ENCODE results near the gene ATF7.

Gene ATF7

GRCh38 chr12:53596920-53597363 is 29.2 kb downstream of the ATF7 start:
- no peak for DNase-seq (ENCODE audit: low read depth in 2 of 2)

DNA sequence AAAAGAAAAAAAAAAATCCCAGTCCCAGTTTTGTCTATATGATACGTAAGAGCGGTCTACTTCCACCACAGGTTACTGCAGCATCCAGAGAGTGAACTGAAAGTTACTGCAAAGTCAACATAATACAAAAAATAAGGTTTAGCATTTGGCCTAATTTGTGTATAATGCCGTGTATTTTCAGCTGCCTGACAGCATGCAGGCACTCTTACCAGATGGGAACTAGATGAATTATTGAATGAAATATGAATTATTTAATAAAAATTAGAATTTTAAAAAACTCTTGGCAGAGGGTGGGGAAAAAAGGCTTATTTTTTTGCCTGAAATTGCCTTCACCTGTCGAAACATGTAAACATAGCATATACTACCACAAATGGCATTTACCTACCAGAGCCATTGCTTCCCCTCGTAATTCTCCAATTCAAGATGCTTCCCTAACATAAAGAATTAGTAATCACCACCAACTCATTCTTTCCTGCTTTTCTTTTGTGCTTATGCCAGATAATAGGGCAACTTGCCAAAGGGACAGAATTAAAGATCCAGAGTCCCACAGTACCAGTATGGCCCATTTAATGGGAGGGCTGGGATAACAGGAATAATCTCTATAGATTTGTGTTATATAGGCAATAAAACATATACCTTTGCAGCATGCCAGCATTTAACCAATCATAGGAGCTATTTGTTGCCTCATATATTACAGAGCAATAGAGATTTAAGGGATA is 31.1 kb downstream of the ATF7 start:
- no peak for DNase-seq (ENCODE audit: low read depth in 2 of 2)

- no peak for DNase-seq (ENCODE audit: low read depth in 2 of 2)
These were observed 32.5 kb downstream of the ATF7 start for GRCh38 chr12:53593707-53594106.

- DNase-seq (ENCODE audit: low read depth in 2 of 2) = no peak
These were observed 33.2 kb downstream of the ATF7 start for GRCh38 chr12:53593031-53593430.

DNA sequence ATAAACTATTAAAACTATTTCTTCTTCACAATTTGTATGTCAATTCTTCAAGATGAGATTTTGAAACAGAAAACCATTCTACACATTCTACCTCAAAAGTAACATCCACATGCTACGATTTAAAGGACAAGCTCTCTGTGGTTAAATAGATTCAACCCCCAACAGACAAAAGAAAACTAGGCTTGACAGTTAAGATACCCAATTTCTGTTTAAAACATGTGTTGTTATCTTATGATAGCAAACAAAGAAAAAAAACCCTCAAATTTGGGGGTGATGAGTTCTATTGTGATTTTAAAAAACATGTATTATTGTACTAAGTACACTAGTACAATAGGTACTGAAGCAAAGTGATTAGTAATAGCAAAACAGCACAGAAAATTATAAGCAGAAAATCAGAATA is 33.8 kb downstream of the ATF7 start:
- no peak for DNase-seq (ENCODE audit: low read depth in 2 of 2)

GRCh38 chr12:53591301-53592206 is 34.6 kb downstream of the ATF7 start:
- no peak for DNase-seq (ENCODE audit: low read depth in 2 of 2)

- DNase-seq (ENCODE audit: low read depth in 2 of 2) = no peak
These were observed 35.5 kb downstream of the ATF7 start for GRCh38 chr12:53590652-53591051.

GRCh38 chr12:53589915-53590314 is 36.3 kb downstream of the ATF7 start:
- no peak for DNase-seq (ENCODE audit: low read depth in 2 of 2)

DNA sequence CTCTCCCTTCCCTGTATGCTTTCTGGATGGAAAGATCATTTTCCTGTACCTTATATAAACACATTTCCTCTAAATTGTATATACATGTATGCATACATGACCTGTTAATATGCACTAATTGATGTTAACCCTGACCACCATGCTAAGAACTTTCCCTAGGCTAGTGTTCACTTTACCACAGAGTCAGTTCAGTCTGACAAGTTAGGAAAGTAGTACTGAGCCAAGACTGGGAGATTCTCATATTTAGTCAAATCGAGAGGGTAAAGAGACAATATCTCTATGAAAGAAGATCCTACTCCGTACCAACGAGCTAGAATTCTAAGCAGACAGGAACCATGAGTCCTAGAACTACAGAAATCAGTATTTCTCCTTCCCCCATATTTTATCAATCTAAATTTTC is 36.8 kb downstream of the ATF7 start:
- no peak for DNase-seq (ENCODE audit: low read depth in 2 of 2)

DNA sequence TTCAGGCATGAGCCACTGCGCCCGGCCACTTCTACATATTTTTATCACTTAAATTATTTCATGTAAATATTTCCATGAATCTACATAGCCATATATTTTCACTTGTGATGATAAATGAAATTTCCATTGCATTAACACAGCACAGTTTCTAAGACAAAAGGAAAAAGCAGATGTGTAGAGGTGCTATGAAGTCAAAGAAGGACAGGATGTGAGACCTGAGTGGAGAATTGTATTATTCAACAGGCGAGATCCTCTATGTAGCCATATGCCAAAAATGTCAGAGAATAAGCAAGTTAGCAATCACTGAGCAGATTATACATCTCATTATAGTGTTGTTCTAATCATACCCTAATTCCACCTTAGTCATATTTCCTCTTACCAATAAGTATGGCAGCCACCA is 38.1 kb downstream of the ATF7 start:
- DNase-seq (ENCODE audit: low read depth in 2 of 2) = no peak

DNA sequence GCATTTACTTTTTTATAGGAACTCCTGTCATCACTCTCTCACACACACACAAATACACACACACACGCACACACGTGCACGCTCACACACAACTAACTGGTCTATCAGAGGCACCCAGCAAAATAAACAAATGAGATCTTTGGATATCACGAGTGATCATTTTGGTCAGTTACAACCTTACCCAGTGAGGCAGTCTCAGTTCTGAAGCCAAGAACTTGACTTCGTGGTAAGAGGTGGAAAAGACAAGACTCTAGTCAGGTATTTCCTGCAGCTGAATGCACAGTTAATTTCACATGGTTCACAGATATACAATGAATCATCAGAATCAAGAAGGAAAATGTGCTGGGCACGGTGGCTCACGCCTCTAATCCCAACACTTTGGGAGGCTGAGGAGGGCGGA is 39.4 kb downstream of the ATF7 start:
- no peak for DNase-seq (ENCODE audit: low read depth in 2 of 2)

GRCh38 chr12:53585448-53586125 is 40.6 kb downstream of the ATF7 start:
- no peak for DNase-seq (ENCODE audit: low read depth in 2 of 2)

DNA sequence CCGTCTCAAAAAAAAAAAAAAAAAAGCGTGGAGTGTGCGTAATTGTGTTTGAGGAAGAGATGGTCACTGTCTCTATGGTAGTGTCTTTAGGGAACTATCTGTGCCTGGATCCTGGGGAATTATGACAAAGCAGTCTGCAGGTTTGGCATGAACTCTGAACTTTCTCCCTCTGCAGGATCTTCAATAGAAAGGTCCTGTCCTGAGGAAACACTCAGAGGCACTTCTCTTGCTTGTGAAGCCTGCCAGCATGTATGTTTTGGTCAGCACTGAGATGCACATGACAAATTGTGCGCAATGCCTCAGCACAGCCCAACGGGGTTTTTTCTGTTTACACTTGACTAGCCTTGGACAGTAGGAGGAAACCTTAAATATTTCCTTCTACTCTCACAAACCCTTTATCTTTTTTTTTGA is 46.6 kb downstream of the ATF7 start:
- no peak for DNase-seq (ENCODE audit: low read depth in 2 of 2)

- DNase-seq (ENCODE audit: low read depth in 2 of 2) = no peak
These were observed 47.4 kb downstream of the ATF7 start for GRCh38 chr12:53578783-53579182.

- DNase-seq (ENCODE audit: low read depth in 2 of 2) = no peak
These were observed 48.2 kb downstream of the ATF7 start for GRCh38 chr12:53577941-53578352.

- DNase-seq (ENCODE audit: low read depth in 2 of 2) = no peak
These were observed 50.5 kb downstream of the ATF7 start for GRCh38 chr12:53575502-53576249.

GRCh38 chr12:53572134-53572758 is 53.9 kb downstream of the ATF7 start:
- no peak for DNase-seq (ENCODE audit: low read depth in 2 of 2)

DNA sequence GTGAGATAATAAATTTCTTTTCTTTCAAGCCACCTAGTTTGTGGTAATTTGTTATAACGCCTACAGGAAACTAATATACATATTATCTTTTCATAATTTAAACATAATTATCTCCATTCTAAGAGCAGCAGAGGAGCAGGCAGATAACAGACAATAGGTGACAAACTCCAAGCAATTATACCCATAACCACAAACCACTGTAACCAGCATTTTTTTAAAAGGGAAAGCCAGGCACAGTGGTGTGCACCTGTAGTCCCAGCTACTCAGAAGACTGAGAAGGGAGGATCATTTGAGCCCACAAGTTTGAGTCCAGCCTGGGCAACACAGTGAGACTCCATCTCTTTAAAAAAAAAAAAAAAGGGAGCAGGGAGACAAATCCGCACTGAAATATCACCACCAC is 54.9 kb downstream of the ATF7 start:
- DNase-seq (ENCODE audit: low read depth in 2 of 2) = no peak

DNA sequence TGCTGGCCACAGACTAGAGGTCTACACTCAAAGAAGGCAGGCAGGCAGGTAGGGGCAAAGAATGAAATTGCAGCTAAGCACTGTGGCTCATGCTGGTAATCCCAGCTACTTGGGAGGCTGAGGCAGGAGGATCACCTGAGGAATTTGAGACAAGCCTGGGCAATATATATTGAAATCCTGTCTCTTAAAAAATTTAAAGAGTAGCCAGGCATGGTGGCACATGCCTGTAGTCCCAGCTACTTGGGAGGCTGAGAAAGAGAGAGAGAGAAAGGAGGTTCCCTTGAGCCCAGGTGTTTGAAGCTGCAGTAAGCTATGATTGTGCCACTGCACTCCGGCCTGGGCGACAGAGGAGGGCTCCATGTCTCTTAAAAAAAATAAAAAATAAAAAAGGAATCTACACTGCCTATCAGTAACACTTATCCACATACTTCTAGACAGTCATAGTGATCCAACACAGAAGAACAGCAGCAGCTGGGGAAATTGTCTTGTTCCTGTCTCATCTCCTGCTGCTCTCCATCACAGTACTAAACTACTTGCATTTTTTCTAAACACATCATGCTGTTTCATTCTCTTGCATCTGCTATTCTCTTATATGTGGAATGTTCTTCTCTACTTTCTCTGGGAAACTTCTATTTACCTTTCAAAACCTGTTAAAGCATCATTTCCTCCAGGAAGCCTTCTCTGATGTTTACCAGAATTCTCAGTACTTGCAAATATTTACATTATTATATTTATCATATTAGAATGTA is 57.2 kb downstream of the ATF7 start:
- no peak for DNase-seq (ENCODE audit: low read depth in 2 of 2)

GRCh38 chr12:53567961-53568808 is 58.0 kb downstream of the ATF7 start:
- no peak for DNase-seq (ENCODE audit: low read depth in 2 of 2)
